T-helper 22 cell (primary cell): ENCODE measurements around the gene ZCCHC24.

Experiments used
- DNase-seq: peaks from one replicate; pipeline ENCODE4 v3.0.0-alpha.2; 2020; ENCODE audit warnings: low read depth

ZCCHC24 gene

DNA sequence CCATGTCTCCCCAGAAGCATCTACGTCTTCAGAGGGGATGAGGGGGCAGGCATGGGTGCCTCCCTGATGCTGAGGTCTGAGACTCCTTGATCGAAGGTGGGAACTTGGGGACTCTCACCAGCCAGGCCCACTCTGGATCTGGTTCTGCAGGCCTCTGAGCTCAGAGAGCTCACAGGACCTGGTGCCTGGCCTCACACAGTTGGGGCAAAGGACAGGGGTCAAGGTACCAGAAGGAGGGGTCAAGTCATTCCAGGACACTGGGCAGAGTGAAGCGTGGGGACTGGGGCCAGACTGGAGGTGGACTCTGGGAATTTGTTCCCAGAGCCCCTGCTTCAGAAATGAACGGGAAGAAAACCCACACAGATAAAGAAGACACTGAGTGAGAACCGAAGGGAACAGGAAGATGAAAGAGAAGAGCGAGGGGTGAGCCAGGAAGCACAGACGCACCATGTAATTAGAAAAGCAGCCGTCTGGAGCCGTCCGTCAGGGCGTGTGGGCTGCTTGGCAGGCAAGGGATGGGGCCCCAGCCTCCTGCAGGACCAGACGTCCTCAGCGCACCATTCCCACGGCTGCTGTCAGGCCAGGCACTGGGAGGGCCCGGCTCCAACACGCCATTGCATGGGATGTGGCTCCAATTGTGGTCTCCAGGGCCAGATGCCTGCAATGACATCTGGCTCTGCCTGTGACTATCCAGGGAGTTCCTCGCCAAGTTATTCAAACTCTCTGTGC lies 47.7 kb downstream of the ZCCHC24 start:
- no peak for DNase-seq

DNA sequence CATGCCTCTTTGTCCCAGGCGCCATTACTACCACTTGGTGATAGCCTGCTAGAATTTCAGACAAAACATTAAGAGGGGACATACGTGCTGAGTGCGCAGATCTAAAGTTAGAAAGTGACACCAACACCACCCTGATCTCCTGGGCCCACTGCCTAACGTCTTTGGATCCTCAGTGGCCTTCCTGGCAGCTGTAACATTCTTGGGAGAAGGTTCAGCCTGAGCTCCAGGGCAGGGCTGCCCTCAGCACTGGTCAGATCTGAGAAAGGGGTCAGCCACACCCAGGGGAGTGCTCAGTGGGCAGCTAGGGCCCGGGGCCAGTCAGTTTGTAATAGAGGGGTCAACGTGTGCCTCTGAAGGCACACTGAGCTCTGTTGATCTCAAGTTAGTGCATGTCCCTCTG lies 48.4 kb downstream of the ZCCHC24 start:
- DNase-seq = no peak

DNA sequence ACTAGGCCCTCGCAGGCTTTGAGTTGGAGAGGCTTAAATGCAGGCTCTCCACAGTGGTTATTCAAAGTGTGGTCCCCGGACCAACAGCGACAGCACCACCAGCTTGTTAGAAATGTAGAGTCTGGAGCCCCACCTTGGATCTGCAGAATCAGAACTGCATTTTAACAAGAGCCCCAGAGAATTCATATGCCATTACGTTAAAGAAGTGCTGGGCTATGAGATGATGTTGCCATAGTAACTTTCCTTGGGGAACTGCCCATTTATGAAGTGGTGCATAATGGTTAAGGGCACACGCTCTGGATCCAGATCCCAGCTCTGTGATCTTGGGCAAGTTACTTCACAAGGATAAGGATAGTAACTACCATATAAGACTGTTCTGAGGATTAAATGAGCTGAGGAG lies 48.9 kb downstream of the ZCCHC24 start:
- no peak for DNase-seq

DNA sequence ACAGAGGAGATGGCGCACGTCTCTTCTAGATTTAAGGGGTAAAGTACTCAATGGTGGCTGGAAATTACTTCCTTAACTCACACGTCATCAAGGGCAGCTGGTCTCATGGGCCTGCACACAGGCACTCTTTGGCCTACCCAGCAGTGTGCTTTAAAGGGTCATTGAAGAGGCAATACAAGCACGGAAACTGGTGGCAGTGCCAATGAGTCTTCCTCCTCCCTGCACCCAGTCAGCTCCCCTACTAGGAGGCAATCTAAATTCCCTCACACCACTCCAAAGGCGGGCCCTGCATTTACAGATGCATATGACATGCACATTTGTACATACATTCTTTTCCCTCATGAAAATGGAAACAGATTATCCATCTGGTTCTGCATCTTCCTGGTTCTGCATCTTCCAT lies 50.8 kb downstream of the ZCCHC24 start:
- DNase-seq = no peak

DNA sequence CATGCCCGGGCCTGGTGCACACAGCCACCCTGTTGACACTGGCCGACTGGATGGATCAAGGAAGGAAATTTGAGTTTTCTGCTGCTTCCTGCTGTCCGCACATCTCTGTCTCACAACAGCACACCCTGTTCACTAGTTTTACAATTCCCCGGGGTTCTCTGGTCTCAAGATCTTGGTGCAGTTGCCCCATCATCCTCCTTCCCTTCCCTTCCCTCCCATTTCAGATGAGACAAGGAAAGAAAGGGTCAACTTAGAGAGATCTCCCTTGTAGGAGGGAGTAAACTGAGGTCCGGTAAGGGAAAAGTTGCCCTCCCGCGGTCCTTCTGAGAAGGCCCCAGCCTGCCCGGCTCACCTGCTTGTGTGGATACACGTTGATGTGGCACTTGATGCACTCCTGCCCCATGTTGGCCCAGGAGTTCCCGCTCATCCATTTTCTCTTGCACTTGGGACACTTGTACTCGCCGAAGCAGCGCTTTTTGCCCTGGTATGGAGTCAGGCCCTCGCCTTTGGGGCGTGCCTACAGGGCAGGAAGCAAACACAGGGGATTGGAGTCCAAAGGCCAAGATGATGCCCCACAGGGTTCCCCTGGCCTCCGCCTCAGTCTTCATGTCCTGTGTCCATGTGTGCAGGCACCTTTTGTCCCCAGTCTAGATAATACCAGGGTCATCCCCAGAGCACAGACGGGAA lies 51.4 kb downstream of the ZCCHC24 start:
- DNase-seq = no peak

DNA sequence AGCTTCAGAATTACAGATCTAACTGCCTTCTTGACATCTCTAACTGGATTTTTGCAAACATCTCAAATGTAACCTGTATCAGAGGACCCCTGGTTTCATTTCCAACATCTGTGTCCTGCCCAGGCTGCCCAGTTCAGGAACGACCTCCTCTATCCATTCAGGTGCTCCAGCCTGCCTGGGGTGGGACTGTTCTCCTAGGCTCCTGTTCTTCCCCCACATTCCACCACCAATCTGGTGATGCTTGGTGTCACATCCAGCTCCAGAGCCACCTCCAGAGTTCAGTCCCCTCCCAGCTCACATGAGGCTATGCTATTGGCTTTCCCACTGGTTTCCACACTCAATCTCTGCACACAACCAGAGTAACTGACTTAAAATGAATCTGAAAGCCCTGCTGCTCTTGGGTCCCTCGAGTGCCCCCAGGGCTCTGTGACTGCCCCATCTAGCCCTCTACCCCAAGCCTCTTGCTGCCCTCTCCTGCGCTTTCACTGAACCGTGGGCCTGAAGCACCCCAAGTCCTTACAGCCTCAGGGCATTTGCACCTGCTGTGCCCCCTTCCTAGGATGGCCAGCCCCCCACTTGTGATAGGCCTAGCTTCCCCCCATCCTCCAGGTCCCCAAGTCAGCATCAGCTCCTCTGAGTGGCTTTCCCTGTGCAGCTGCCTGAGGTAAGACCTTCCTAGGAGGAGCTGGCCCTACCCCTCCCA lies 52.1 kb downstream of the ZCCHC24 start:
- DNase-seq = no peak

DNA sequence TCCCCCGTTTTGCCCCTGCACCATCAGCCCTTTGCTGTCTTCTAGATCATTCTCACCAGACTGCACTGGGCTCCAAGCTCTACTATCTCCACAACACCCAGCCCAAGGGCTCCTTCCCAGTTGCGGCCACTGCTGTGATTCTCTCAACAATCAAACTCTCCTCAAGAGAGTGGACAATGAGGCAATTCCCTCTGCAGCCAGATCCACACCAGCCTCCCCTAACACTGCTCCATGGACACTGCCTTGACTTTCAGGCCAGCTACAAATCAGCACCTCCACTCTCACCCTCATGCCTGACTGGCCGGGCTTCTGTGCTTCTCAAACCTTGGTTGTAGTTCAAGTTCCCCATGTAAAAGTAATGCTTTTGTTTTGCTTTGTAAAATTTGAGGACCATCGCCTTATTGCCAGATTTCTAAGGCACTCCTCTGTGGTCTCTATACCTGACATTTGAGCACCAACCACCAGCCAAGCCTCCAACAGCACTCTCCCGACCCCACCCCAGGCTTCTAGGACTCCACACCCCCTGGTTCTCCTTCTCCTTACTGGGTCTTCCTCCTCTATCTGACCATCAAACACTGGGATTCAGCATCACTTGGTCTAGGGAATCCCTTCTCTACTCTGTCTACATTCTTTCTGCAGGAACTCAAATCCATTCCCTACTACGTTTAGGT lies 52.8 kb downstream of the ZCCHC24 start:
- DNase-seq = no peak

DNA sequence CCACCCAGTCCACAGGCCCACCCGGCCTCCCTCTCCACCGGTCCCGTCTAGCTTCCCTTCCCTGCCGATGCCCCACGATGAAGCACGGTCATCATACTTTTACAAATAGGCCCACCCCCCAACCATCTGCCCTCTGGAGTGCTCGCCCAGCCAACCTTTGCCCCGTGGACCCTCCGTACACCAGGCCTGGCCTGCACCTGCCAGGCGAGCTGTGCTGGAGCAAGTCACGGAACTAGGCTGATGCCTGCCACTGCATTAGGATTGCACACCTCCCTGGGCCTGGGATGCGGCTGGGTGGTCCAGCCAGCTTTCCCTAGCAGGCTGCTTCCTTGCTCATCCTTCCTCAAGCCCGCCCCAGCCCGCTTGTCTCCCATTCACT lies 53.4 kb downstream of the ZCCHC24 start:
- DNase-seq = no peak

DNA sequence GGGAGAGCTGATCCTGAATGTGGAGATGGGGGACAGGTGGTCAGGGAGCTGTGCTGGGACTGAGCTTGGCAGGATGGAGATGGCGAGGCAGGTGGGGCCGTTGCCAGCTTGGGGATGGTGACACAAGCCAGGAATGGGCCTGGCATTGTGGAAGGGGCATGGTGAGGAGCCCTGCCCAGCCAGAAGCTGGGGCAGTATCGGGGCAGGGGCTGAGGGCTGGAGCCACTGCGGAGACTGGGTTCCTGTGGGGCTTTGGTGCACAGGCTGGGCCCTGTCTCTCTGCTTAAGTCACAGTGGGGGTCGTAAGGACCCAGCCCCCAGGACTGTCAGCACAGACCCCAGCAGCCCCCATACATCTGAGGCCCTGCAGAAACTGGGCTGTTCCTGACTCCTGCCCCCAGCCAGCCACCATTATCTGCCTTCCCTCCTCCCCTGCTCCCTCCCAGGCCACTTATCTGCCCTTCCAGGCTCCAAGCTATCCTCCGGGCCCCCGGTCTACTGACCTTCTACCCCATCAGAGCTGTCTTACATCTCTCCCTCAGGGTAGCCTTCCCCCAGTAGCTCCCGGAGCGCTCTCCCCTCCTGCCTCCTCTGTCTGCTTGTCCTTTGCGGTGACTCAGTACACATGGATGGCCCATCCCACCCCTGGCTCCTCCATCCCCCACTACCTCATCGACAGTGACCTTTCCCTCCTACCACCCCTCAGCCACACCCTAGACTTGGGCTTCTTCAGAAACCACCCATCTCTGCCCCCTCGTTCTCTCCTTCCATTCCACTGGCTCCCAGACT lies 54.0 kb downstream of the ZCCHC24 start:
- DNase-seq = no peak

DNA sequence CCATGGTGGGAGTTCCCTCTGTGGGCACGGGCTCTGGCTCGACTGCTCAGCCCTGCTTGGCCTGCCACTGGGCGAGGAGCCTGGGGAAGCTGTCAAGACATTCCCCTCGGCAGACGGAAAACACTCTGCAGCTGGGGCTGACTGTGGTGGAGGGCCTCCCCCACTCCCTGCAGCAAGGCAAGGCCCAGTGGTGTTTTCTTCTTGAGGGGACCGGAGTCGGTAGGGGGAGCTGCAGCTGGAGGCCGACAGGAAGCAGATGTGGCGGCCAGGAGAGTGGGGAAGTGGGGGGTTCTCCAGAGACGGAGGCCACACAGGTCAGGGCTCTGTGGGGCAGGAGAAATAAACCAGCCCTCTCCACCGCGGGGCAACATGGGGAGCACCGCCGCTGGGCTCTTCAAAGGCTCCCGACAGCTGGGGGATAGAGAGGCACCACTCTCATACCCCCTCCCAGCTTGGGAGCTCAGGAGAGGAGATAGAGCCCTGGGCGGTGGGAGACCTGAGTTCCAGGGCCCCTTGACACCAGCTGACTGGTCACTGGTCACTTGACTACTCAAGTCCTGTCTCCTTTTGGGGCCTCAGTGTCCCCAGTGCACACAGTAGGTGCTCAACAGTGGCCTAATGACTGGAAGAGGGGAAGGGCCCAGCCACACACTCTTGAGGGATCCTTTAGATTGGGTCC lies 54.7 kb downstream of the ZCCHC24 start:
- DNase-seq = no peak

DNA sequence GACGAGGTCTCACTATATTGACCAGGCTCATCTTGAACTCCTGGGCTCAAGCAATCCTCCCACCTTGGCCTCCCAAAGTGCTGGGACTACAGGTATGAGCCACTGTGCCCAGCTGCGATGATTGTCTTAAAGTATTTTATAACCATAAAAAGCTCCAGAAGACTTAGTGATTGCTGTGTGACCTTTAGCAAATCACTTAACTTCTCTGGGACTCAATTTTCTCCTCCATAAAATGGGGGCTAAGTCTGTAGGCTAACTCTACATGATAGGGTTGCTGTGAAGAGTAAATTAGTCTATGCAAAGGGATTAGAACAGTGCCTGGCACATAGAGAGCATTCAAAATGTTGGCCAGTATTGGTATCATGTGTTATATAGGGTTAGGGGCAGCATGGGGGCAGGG lies 55.4 kb downstream of the ZCCHC24 start:
- no peak for DNase-seq

DNA sequence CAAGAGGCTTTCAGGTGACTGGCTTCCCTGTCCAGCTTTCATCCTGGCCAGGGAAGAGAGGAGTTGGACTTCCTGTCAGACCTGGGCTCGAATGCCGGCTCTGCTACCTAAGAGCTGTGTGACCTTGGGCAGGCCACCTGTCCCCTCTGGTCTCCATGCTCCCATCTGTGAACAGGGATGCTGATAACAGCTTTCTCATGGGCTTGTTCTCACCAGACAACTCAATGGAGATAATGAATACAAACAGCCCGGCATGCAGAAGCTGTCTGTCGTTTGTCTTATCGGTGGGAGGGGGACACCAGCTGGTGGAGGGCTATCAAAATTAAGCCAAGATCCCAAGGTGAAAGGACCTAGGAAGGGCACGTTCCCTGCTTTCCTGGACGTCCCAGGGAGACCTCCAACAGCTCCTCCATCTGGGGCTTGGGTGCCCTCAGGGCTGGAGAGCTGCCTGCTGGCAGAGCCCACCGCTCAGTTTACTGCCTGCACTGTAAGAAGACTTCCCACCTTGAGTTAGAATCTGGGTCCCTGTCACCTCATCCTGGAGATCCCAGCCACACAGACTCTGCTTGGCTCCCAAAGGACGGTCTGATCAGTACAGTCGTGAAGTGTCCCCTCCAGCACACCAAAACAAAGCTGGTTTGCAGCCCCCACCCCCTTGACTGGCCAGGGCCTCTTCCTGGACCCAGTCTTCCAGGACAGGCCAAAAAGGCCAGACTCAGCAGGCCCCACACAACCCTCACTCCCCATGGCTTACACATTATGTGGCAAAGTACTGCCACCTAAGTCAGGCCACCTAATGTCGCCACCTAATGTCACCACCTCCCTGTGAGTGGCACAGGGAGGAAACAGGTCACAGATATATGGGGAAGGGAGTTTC lies 57.2 kb downstream of the ZCCHC24 start:
- DNase-seq = no peak

DNA sequence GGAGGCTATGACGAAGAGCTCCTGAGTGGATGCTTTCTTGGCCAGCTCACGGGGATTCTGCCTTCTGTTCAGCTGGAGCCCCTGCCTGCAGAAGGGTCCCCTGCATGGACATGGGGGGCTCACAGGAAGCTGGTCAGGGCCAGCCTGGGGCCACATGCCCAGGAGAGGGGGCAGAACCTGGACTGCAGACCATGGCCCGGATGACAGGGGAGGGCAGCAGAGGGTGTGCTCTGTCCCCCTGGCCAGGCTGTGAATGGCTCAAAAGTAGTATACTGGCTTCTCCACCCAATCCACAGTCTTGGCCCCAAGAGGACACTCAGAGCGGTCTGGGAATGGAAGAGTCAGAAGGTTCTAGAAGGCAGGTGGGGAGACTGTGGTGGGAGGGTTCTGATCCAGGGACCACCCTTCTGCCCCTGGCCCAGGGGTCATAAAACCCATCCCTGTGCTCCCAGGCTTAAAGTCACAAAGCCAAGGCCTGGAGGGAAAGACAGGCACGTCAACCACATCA lies 57.9 kb downstream of the ZCCHC24 start:
- no peak for DNase-seq

DNA sequence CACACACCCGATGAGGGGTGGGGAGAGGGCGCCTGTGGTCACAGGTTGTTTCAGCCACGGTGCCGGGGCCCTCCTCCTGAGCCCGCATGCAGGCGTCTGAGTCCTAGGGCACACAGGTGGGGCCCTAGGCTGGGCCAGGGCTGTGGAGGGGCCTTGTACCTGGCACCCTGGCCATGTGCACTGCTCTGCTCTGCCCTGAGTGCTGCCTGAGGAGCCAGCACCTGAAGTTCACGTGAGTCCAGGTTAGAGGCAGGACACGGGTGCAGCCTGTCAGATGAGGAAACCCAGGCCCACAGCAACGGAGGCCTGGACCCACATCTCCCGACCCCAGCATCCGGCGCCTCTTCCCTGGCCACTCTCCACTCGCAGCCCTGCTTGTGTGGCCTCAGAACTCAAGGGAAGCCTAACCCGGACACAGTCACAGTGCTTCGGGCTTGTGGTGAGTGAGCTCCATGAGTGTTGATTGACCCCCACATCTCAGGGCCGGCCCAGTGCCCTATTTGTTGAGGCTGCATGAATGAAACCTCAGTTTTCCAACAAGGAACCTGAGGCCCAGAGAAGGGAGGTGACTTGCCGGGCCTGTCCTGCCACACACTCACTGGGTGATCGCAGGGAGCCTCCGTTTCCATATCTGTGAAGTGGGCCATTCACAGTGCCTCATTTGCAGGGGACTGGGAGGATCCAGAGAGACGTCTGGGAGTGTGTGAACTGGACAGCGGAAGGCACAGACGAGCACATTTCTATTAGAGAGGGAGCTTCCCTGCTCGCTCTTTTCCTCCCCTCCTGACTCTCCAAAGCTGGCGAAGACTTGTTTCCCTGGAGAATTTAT lies 58.6 kb downstream of the ZCCHC24 start:
- DNase-seq = no peak

DNA sequence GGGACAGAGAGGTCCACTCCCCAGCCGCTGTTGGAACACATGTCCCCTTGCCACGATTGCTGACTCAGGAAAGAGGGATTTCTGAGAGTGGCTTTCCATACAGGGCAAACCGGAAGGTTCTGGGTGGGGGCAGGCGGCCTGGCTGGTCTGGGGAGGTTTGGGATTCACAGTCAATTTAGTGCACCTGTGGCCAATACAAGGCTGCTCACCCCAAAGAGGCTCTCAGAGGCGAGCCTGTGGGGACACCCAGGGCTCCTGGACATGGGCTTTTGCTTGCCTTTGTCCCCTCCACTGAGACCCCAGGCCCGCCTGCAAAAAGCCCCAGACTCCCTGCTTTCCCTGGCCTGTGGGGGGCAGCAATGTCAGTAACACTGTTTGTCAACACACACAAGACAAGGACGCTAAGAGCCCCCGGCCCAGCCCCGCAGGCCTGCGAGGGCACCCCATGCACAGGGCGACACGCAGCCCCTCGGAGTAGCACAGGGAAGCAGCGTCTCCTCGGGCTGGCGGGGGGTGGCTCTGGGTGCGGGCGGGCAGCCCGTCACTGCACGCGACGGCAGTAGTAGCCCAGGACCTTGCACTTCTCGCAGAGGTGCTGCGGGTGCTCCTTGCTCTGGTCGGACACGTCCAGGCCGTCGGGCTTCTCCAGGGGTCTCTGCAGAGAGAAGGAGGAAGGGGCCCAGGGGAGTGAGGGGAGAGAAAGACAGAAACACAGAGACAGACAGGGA lies 59.5 kb downstream of the ZCCHC24 start:
- DNase-seq = no peak

DNA sequence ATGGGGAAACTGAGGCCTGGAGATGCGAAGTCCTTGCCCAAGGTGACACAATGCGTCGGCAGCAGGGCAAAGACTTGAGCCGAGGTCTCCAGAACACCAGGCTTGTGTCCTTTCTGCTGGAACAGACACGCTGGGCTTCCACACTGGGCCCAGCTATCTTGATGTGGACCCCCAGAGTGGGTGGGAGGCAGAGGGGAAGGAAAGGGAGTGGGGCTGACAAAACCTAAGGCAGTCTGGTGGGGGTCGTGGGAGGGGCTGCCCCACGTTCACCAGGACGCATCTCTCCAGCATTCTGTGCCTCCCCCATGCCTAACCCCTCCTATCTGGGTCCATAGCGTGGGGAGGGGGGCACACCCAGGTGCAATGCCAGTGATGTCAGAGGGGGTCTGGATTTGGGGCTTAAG lies 60.0 kb downstream of the ZCCHC24 start:
- no peak for DNase-seq

DNA sequence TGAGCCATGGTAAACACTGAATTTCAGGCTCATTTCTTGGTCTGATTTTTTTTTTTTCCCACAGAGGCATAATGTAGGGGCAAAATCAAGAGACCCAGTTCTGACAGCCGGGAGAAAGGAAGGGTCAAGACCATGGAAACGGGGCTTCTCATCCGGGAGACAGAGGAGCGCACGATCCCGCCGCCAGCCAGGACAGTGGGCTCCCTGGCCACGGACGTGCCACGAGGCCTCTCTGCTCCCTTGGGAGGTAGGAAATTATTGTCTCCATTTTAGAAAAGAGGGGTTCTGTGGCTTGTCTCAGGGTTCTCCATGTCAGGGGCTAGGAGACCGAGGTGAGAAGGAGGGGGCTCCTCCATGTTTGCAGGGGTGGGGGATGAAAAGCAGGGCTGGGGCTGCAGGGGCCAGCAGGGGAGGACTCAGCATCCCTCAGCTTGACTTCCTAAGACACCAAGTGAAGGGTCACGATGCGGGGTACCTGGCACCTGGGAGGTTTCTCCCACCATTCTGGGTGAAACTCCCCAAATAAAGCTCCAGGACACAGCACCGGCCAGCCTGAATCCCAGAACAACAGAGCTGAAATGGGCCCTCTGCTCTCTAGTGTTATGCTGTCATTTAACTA lies 60.5 kb downstream of the ZCCHC24 start:
- no peak for DNase-seq

DNA sequence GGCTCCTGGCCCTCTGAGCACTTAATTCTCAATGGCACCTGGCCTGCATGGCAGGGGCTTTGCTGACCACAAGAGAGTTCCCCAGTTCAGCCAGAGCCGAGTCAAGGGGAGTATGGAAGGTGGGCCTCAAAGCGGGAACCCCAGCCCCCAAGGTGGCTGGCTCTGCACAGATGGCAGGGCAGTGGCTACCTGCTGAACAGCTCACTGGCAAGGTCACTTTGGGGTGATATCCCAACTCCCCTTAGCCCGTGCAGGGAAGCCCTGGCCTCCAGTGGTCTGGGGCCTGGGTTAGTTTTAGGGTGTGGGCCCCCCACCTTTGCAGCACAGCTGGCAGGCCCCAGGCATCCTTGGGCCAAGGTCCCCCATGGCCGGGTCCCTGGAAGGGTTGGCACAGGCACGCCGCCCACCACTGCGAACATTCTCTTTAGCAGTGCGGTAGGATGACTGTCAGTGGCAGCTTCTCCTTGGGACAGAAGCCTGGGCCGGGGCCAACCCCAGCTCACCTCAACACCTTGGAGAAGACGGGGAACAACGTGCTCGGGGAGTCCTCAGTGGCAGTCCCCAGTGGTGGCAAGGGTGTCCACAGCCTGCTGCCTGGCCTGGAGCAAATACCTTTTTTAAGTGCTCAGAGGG lies 61.3 kb downstream of the ZCCHC24 start:
- DNase-seq = no peak
